ENCODE data around the gene APOBEC4. TPM values are rescaled to one million over a fixed set of nuclear protein-coding genes. Genes with fewer than 3 reads are reported as not detected.

APOBEC4 gene
- total and polyA plus RNA-seq, 2 of the 8 experiments (the other 6 are each of a cell fraction or from before 2014, with no cell fraction given), result not detected

DNA sequence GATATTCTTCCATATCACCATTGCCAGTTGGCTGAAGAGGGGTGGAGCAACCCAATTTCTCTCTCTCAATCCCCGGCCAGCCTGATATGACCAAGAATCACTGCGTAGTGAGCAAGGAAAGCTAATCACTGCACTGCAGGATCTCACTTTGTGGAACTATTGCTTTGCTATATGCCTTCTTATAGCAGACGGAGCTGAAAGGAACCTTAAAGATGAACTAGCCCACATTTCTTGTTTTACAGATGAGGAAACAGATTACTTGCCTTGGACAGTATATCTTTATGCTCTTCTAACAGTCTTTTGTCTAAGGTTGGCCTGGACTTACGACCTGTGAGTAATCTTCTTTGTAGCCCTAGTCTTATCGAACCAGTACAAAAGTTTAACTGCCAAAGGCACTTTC, 7.6 kb downstream of the APOBEC4 start:
- Histone ChIP-seq H3K4me2 (ENCODE audit: insufficient read depth in 1 of 2, low read depth in 2 of 2, low read length in 2 of 2) (no peak overlapping the region), H3K27ac (ENCODE audit: low read depth, low read length) (no peak overlapping the region), H3K4me3 (ENCODE audit: extremely low read depth in 1 of 4, insufficient read depth in 2 of 4, low read depth in 3 of 4, low read length in 4 of 4) (no peak overlapping the region), H2BK15ac (ENCODE audit: low read length) (no peak overlapping the region), H3K9ac (replicated peaks in 1 of 4; ENCODE audit: extremely low read depth in 1 of 4, low read depth in 3 of 4, low read length in 3 of 4) (no peak overlapping the region), H3K14ac (ENCODE audit: insufficient read length) (no peak overlapping the region), H3K9me3 (ENCODE audit: insufficient read depth in 2 of 2, low read depth in 1 of 2, low read length in 1 of 2) (no peaks in the 10 kb centered on the region), H2BK120ac (replicated peaks; ENCODE audit: low read depth, low read length) (no peak overlapping the region), H3K27me3 (replicated peaks in 1 of 4; ENCODE audit: control insufficient read depth in 3 of 4, extremely low read depth in 1 of 4, insufficient read depth in 3 of 4, low read length in 3 of 4) (peaks cover 0 to 2% (median 0%) of the 10 kb centered on the region in 4 experiments; a peak in 1 of 7 replicates), H3K23me2 (ENCODE audit: low read depth, low read length) (no peaks in the 10 kb centered on the region; the same call in 1 of the 2 replicates), H2BK12ac (ENCODE audit: low read depth, low read length) (no peak overlapping the region), H3K79me2 (ENCODE audit: control insufficient read depth in 1 of 2, insufficient read depth in 2 of 2, low read length in 2 of 2) (no peaks in the 10 kb centered on the region), H2AFZ (ENCODE audit: low read length) (no peak overlapping the region), H4K8ac (ENCODE audit: extremely low read depth, insufficient read depth, low read length) (no peak overlapping the region), H3K79me1 (ENCODE audit: low read depth, low read length) (no peaks in the 10 kb centered on the region), H2BK20ac (ENCODE audit: low read length) (no peak overlapping the region), H3K4ac (replicated peaks; ENCODE audit: insufficient read length, low read depth, low read length) (no peak overlapping the region), H3K56ac (replicated peaks; ENCODE audit: insufficient read length, low read depth, low read length) (no peak overlapping the region), H4K91ac (replicated peaks; ENCODE audit: insufficient read length, low read length) (no peak overlapping the region), H3K4me1 (replicated peaks in 1 of 4; ENCODE audit: control insufficient read depth in 3 of 4, insufficient read depth in 4 of 4, low read length in 3 of 4) (no peaks in the 10 kb centered on the region), H2AK5ac (ENCODE audit: low read depth, low read length) (no peak overlapping the region), H4K20me1 (replicated peaks in 1 of 2; ENCODE audit: control insufficient read depth in 1 of 2, insufficient read depth in 2 of 2, low read length in 2 of 2) (no peaks in the 10 kb centered on the region), H3K18ac (ENCODE audit: extremely low read depth, low read length) (no peak overlapping the region), H4K5ac (ENCODE audit: insufficient read length, low read depth, low read length) (no peak overlapping the region), H3K36me3 (ENCODE audit: control insufficient read depth in 2 of 4, insufficient read depth in 4 of 4, low read length in 3 of 4) (no peaks in the 10 kb centered on the region), H2BK5ac (ENCODE audit: low read depth, low read length) (no peak overlapping the region), H3K23ac (ENCODE audit: insufficient read length) (no peak overlapping the region)
- DNase-seq (ENCODE audit: low read depth in 1 of 2, low spot score in 2 of 2), result no peak
- POLR2A ChIA-PET (ENCODE audit: partially characterized antibody), result no interaction called here
- no peak for FAIRE-seq
- CTCF ChIA-PET (ENCODE audit: partially characterized antibody), result interaction anchor here (1.3 to 4.4 kb wide), 5 partner anchors 9 to 271 kb away, joined by 4 to 20 read pairs (median 8); no protein-coding TSS in a partner anchor
- 89% methylated on average over 5 of the region's 5 CpGs; no CpG with 5 or more reads in 1 of the 2 experiments for WGBS, 2 experiments (ENCODE audit: extremely low coverage in 1 of 2, insufficient coverage in 1 of 2, insufficient read length in 1 of 2, insufficient replicate concordance in 2 of 2, low coverage in 1 of 2, low lambda C conversion rate in 2 of 2, missing lambda C conversion rate in 1 of 2)
- TF ChIP-seq EGR1 (IDR thresholded peaks at IDR 0.05; ENCODE audit: borderline replicate concordance, low read depth, low read length), result no peak
- no peak for TF ChIP-seq SIX5 (IDR thresholded peaks at IDR 0.05; ENCODE audit: low read depth, low read length)
- TF ChIP-seq, protein P1, sequence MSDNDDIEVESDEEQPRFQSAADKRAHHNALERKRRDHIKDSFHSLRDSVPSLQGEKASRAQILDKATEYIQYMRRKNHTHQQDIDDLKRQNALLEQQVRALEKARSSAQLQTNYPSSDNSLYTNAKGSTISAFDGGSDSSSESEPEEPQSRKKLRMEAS (IDR thresholded peaks at IDR 0.05), result no peak
- no peak for TF ChIP-seq KDM5A (IDR thresholded peaks at IDR 0.05; ENCODE audit: low read length)
- TF ChIP-seq BRCA1 (IDR thresholded peaks at IDR 0.05; ENCODE audit: low read depth, low read length), result no peak
- TF ChIP-seq TAF1 (IDR thresholded peaks at IDR 0.05; ENCODE audit: low read depth, low read length), result no peak
- TF ChIP-seq POU5F1 (IDR thresholded peaks at IDR 0.05; ENCODE audit: low read depth, low read length), result no peak
- TF ChIP-seq YY1 (IDR thresholded peaks at IDR 0.05; ENCODE audit: low read depth, low read length), result no peak
- TF ChIP-seq POLR2AphosphoS5 (IDR thresholded peaks at IDR 0.05; ENCODE audit: low read depth, low read length), result no peak
- TF ChIP-seq, protein P2, sequence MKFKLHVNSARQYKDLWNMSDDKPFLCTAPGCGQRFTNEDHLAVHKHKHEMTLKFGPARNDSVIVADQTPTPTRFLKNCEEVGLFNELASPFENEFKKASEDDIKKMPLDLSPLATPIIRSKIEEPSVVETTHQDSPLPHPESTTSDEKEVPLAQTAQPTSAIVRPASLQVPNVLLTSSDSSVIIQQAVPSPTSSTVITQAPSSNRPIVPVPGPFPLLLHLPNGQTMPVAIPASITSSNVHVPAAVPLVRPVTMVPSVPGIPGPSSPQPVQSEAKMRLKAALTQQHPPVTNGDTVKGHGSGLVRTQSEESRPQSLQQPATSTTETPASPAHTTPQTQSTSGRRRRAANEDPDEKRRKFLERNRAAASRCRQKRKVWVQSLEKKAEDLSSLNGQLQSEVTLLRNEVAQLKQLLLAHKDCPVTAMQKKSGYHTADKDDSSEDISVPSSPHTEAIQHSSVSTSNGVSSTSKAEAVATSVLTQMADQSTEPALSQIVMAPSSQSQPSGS (IDR thresholded peaks at IDR 0.05; ENCODE audit: low read length), result no peak
- TF ChIP-seq RAD21 (IDR thresholded peaks at IDR 0.05 in 1 of 2, conservative IDR thresholded peaks at IDR 0.05 in 1 of 2; ENCODE audit: low read depth in 2 of 2, low read length in 2 of 2), result no peak
- no peak for TF ChIP-seq SAP30 (IDR thresholded peaks at IDR 0.05; ENCODE audit: insufficient read depth, insufficient replicate concordance, low read length)
- no peak for TF ChIP-seq NRF1 (IDR thresholded peaks at IDR 0.05; ENCODE audit: low read depth, low read length)
